HTERT RPE-1 (cell line): ENCODE results near the gene HAUS7.

Experiments
- in situ Hi-C: fragments of 300-500 bp; cut with MboI; formaldehyde crosslinking; loops from 4 replicates; pipeline ENCODE4 v1.14.3; 2020; ENCODE audit warnings: low sequenced_read_pairs

HAUS7 gene

DNA sequence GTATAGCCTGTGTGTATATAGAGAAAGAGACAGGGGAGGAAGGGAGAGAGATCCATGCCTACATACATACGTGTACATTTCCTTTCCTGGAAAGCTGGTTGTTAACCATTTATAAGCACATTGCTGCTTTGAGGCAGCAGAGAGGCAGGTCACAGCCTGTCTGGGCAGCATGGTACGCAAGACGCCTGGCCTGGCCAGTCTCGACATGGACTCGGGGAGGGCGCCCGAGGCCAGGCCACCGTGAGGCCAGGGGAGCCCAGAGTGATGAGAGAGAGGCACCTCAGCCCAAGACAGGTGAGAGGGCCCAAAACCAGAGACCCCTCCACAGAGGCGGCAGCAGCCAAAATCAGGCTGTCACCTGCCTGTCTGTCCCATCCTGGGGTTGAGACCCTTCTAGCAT, 28.4 kb downstream of the HAUS7 start:
- in situ Hi-C loops: no loop called here

DNA sequence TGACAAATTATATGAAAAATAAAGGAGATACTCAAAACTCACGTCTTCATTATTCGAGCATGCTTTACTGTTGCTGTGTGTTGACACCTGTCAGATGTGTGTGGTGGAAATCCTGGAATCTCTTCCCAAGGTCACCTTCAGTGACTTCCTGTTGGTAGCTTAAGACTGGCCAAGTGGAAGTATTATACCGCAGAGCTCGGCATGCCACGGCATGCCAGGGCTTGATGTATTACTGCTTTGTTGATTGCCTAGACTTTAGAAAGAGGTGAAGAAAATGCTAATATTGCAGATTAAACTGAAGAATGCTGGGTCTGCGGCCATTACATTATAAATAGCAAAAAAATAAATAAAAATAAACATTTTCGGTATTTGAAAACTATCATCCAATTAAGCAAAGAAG, 29.1 kb downstream of the HAUS7 start:
- in situ Hi-C loops: no loop called here

DNA sequence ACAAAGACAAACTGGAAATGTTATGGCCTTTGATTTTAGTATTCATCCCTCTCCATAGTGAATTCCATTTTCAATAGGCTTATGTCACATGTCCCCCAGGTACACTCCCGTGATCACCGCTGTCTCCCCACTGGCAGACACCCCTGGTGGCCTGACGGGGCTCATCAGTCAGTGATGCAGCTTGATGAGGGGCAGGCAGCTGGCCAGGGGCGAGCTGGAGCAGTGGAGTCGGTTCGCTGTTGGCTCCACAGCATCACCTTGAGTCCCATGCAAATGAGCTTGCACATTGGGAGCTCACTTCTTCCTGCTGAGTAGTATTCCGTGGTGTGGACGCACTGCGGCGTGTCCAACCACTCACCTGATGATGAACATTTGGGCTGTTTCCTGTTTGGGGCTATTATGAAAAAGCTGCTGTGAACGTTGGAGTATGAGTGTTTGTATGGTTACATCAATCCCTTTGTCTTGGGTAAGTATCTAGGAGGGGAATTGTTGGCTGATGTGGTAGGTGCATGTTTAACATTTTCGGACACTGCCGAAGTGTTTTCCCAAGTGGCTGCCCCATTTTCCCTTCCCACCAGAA, 29.7 kb downstream of the HAUS7 start:
- in situ Hi-C loops: no loop called here

DNA sequence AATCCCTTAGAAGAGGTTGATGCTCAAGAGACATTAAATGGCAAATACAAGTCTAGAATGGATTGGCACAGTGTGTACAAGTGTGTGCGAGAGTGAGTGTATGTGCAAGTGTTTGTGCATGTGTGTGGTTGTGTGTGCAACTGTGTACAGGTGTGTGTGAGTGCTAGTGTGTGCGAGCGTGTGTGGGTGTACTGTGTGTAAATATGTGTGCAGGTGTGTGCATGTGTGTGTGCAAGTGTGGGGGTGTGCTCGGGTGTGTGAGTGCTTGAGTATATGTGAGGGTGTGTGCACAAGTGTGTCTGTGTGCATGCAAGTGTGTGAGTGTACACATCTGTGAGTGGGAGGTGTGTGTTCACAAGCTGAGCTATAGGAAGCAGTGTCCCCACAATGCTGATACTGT, 30.4 kb downstream of the HAUS7 start:
- in situ Hi-C loops: no loop called here

DNA sequence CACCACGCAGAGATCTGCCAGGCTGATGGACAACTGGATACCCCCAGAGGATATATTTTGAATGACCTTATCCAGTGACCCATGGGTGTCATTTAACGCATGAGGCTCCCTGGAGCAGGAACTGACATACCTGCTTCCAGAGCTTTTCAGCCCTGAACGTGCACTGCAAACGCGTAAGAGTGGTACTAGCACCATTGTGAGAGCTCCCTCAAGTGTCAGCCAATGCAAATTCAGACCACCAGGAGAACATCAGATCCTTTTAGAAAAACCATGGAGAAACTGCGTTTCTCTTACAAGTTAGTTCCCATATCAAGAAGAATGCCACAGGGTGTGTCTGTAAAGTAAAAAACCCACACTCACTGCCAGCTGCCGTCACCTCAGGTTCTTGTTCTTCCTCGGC, 31.8 kb downstream of the HAUS7 start:
- in situ Hi-C loops: no loop called here

DNA sequence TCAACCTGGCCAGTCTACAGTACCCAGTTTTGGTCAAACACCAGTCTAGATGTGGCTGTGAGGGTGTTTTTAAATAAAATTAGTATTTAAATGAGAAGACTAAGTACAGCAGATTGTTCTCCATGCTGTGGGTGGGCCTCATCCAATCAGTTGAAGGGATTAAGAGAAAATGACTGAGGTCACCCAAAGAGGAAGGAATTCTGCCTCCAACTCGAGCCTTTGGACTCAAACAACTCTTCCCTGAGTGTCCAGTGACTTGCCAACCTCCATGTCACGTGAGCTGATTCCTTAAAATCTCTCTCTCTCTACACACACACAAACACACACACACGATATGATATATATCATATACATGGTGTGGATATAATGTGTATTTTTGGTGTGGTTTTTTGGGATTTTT, 34.5 kb downstream of the HAUS7 start:
- in situ Hi-C loops: no loop called here

DNA sequence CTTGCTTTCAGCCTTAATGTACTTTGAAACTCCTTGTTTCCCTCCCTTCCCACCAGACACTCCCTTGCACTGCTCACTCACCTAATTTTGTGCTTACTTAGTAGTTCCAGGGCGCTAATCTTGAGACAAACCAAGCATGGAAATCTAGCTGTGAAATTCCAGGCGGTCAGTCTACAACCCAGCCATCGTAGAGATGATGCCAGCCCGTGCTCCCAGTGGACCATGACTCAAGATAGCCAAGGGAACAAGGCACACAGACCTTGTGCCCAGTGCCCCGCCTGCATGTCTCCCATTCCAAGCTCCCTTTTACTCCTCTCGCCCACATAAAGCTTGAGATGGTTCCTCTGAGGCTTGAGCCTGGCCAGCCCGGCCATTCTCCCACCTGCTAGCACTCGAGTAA, 35.6 kb downstream of the HAUS7 start:
- in situ Hi-C loops: no loop called here

DNA sequence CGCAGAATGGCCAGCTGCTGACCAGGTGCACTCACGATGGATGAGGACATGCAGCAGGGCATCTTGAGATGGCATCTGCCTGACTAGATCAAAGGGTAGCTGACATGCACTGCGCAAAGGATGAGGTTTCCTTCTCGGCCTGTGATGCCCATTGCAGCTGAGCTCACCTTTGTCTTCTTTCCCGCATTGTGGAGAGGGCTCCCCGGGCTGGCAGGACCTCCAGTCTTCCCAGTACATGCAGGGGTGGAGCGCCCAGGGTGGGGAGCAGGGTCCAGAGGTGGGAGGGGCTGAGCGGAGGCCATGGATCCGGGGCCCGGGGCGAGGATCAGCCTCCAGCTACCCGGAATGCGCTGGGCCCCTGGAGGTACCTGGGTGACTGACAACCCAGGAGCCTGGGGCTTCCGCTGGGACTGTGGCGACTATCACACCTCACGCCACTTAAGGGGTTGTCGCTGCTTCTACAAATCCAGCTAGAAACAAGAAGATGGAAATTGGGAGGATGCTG, 36.5 kb downstream of the HAUS7 start:
- in situ Hi-C loops: no loop called here

DNA sequence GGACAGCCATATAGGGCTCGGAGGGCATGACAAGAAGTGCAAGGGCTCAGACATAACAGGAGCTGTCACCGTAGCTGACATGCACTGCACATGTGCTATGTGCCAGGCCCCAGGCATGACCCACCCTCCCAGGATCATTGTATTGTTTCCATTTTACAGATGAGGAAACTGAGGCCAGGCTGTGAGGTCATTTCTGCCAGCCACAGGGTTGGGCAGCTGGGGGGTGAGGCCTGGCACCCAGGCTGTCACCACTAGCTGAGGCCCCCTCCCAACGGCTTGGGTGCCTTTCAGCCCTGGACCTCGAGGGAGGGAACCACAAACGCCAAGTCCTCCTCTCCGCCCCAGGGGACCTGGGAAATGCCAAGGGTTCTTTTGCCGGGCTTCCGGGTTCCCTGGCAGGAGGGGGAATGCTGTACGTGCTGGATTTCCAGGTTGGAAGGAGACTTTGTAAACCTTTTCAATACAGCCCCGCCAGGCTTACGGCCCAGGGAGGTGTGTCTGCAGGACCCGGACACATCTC, 37.2 kb downstream of the HAUS7 start:
- in situ Hi-C loops: no loop called here

DNA sequence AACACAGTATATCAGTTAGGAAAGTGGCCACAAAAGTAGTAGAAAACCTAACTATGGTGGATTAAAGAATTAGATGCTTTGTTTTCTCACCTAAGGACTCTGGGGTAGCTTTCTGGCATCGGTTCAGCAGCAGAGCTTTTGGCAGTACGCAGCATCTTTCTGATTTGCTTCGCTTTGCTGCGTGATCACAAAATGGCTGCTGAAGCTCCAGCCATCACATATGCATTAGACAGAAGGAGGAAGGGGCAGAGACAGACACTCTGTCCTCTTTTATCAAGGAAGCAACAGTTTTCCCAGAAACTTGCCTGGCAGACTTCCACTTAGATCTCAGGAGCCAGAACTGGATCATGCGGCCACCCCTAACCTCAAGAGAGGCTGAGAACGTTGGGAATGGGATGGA, 39.6 kb downstream of the HAUS7 start:
- in situ Hi-C loops: no loop called here

DNA sequence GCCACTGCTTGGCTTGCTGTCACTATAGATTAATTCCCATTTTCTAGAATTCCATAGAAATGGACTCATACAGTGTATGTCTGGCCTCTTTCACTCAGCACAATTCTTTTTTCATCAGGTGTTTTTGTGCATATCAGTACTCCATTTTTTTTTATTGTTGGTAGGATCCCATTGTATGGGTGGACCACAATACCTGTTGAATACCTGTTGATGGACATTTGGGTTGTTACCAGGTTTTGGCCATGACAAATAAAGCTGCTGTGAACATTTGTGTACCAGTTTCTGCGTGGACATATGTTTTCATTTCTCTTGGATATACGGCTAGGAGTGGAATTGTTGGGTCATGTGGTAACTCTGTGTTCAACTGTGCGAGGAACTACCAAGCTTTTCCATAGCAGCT, 44.2 kb downstream of the HAUS7 start:
- in situ Hi-C loops: no loop called here

DNA sequence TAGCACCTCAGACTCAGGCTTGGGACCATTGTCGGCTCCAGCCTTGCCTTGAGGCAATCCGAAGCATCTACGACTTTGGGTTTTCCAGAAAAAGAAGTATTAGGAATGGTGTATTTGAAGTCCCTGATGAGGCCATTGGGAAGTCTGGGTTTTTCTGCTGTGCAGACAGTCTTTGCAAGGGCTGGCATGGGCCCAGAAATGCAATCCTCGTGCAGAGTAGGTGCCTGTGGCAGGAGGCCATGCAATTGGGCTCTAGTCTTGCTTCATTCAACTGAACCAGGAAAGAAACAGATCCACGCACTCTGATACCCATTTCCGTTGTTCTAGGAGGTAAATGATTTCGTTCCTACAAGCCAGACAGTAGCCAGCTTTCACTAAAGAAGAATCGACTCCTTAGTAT, 46.7 kb downstream of the HAUS7 start:
- in situ Hi-C loops: no loop called here

DNA sequence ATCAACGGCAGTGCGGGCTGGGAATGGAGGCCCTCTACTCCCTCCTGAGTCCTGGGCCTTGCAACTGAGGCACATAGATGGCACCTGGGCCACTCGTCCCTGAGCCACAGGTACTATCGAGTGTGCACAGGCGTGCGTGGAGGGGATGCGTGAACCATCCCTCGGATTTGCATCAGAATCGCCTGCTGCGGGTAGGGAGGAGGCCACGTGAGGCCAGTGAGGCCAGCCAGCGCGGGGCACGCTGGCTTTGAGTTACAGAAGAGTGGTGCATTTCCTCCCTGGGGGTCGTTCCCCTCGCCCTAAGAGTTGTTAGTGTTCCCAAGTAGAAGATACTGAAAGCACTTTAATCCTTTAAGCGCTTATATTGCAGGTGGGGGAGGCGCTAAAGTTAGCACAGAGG, 48.5 kb downstream of the HAUS7 start:
- in situ Hi-C loops: no loop called here

DNA sequence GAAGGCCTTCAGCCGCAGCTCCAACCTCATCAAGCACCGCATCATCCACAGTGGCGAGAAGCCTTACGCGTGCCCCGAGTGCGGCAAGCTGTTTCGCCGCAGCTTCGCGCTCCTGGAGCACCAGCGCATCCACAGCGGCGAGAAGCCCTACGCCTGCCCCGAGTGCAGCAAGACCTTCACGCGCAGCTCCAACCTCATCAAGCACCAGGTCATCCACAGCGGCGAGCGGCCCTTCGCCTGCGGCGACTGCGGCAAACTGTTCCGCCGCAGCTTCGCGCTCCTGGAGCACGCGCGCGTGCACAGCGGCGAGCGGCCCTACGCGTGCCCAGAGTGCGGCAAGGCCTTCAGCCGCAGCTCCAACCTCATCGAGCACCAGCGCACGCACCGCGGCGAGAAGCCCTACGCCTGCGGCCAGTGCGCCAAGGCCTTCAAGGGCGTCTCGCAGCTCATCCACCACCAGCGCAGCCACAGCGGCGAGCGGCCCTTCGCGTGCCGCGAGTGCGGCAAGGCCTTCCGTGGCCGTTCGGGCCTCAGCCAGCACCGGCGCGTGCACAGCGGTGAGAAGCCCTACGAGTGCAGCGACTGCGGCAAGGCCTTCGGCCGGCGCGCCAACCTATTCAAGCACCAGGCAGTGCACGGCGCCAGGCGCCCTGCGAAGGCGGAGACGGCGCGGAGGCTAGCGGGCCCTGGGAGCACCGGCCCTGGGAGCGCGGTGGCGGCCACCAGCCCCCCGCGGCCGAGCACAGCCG, 49.4 kb downstream of the HAUS7 start:
- in situ Hi-C loops: no loop called here

DNA sequence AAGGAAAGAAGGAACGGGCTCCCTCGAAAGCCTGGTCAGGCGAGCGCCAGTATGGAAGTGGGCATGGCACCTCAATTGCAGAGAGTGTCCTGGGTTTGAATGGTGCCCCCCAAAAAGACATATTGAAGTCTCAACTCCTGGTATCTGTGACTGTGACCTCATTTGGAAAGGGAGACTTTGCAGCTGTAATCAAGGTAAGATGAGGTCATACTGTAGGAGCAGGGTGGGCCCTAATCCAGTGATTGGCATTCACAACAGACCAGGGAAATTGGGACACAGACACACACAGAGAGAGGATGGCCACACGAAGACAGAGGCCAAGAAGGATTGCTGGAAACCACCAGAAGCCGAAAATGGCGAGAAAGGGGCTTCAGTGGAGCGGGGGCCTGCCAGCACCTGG, 52.7 kb downstream of the HAUS7 start:
- in situ Hi-C loops: no loop called here

DNA sequence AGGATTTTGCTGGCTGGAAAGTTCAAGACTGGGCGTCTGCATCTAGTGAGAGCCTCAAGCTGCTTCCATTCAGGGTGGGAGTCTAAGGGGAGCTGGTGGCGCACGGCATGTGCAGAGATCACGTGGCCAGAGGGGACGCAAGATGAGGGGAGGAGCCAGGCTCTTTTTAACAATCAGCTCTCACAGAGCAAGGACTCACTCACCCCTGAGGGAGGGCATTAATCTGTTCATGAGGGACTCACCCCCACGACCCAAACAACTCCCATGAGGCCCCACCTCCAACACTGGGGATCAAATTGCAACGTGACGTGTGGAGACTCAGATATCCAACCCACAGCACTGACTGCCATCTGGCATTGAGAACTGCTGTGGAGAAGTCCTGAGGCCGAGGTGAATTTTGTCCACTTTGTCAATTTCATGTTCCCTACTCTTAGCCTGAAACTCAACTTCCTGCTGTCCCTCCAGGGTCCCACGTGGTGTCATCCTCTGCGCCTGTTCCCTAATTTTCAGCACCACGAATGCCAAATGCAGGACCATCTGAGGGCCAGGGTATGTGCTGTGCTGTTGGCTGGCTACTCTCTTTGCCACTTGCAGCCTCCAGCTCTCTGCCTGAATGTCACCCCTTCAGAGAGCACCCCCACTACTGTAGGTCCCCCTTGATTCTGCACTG, 53.5 kb downstream of the HAUS7 start:
- in situ Hi-C loops: no loop called here

DNA sequence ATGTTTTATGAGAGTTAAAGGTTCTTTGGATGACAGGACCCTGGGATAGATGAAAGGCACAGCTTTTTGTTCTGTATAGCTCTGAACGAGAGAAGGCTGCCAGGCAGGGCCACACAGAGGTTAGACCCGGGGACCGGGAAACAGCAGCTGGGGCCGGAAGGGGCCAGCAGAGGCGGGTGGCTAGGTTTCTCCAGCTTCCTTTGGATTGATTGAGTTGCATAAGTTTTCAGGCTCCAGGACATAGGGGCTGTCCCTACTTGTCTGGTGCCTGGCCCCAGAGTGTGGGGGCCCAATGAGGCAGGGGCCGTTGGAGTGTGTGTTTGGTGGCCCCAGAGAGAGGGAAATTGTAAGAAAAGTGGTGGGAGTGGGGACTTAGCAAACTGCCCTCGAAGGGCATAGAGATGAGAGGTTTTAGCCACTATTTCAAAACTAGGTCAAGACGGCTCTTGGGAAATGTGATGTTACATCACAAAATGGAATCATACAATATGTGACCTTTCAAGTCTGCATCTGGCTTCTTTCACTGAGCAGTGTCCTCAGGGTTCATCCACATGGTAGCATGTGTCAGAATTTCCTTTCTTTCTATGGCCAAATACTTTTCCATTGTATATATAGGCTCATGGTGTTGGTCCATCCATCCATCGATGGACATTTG, 55.4 kb downstream of the HAUS7 start:
- in situ Hi-C loops: no loop called here

DNA sequence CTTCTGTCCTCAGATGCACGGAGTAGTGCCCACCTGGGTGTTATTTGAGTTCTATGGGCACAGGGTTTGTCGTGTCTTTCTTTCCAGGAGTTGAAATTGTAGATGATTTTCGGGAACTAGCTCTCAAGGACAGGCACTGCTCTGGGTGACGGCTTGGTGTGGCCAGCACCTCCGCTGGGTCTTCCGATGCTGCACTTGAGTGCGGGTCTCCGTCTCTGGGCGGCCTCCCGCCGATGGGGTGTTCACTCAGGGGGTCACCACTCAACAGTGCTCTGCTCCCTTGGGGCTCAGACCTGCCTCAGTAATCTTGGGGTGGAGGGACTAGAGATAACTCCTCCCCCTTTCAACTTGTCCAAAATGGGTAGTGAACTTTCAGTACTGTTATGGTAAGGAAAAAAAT, 56.6 kb downstream of the HAUS7 start:
- in situ Hi-C loops: no loop called here

DNA sequence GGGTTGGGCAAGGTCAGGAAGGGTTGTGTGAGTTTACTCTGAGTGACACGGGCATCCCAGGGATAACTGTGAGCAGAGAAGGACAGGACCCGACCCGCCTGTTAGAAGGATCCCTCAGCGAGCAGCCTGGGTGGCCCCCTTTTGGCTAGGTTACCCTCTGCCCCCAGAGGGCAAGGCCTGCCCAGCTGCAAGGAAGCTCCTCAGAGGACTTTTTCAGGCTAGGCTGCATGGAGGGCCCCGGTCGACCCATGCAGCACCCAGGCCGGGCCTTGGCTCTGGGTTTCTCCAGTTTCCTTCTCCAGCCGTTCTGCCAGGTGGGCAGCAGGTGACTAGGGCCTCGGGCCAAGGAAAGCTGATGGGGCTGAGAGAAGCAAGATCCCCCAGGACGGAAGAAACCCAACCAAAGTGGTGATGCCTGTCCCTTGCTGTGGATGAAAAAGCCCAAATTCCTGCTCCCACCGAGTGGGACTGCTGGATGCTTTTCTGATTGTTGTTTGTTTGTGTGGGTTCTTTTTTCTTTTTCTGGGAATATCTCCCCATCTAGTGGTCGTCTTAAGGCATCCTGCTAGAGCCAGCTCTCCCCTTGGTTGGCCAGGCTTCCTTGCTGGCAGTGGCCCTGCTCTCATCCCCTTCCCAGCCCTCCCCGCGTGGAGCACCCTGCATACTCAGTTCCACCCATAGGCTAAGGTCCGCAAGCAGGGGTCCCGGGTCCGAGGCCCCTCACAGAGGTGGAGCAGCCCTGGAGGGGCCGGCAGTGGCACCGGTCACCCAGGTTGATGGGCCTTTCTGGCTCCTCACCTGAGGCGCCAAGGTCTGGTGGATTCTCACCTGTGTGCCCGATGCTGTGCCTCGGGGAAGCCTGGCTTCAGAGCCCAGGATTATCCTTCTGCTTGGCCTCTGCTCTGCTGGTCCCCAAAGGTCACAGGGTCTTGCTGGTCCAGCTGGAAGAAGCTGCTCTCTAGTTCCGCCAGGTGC, 57.3 kb downstream of the HAUS7 start:
- in situ Hi-C loops: no loop called here

DNA sequence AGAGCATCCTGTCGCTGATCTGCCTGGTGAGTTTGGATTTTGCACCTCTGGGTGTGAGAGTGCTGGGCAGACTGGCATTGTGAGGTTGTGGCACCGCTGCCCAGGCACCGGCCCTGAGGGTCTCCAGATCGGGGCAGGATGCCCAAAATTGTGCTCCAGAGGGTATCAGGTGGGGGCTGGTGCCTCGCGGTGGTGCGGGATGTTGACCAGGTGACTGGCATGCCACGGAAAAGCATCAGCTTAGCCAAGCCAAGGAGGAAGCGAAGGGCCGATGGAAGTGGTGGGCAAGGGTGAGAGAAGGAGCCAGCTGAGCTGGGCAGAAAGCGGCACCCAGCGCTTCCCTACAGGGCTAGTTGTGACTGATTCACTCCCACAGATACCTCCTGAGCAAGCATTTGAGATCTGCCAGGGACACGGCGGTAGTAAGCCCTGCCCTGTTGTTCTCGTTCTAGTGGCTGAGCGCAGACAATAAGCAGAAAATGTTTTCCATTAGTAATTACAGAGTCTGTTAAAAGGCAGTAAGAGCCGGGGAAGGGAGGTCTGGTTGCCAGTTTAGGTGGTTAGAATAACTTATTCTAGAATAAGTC, 58.3 kb downstream of the HAUS7 start:
- in situ Hi-C loops: no loop called here
